Measurements from ENCODE around the gene TSSK6.

DNA sequence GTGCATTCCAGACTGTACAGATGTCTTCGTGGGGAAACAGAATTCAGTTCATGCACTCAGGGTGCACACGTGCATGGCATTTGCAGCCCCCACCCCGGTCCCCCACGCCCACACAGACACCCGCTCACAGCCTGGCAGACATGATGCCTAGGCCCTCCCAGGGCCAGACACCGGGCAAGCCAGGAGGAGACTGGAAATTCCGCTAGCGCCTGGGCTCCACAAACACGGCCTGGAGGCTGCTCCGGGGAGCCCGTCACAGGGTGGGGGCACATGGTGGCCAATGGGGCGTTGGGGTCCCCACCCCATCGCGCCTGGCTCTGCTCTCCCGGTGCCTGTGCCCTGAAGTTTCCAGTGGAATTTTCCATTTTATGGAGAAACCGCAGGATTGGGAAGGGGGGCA is 26.3 kb upstream of the TSSK6 start:
- TF ChIP-seq CTCF (IDR thresholded peaks at IDR 0.05), result no peak
- no peak for TF ChIP-seq POLR2A (IDR thresholded peaks at IDR 0.05)

Data from body of pancreas (tissue), 4 donors.